Measurements from ENCODE around the gene HMGB3.
"Not testable (repeated sequence)": the region's sequence is repeated elsewhere in the genome, so short reads cannot be mapped to it uniquely, and the experiment has no call there.

The HMGB3 gene

GRCh38 chrX:150980186-150980585 lies 2.9 kb upstream of the HMGB3 start:
- DNase-seq = no peak

- no peak for DNase-seq
These were observed 2.4 kb upstream of the HMGB3 start for GRCh38 chrX:150980711-150981110.

DNA sequence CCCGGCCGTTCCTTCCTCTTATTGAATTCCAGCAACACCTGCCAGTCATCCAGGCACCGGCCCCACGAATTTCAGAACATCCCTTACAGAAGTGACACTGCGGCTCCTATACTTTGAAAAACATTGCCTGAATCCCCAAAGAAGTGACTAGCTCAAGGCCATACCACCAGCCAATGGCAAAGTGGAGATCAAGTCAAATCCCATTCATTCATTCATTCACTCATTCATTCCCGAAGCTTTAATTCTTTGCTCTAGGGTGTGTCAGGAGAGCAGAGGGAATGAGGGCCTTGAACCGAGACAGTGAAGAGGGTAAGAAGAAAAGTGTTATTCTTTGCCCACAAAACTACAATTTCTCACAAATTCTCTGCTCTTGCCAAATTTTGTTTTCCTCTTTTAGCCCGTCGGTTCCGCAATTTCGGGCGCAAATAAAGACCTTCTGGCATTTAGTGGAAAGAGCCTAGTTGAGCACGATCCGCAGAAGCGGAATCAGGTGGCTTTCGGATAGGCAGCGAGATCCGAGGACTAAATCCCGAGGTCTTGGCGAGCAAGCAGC lies 824 bp upstream of the HMGB3 start:
- DNase-seq = no peak

DNA sequence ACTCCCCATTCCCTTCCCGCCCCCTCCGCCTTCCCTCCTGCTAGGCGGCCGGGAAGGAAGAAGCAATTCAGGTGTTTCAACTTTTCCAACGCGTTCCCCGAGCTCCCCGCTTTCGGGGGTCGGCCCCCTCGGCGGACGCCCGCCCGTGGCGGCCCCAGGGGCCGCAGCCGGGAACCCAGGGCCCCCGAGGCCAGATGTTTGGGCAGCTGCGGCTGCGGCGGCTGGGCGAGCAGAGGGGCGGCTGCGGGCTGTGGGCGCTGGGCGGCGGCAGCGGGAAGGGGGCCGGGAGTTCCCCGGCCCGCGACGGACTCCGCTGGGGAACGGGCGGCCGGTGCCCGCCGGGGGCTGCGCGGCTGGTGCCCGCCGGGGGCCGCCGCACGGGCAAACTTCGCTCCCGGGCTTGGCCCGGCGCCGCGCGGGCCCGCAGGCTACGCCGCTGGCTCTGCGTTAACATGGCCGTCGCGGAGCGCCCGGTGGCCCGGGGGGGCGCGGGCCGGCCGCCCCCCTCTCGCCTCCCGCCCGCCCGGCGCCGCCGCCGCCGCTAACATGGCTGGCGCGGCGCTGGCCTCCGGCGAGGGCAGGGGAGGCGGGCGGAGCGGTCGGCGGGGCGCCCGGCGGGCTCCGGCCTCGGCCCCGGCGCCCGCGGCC lies 510 bp downstream of the HMGB3 start:
- no peak for DNase-seq

GRCh38 chrX:150984169-150984824 lies 1.2 kb downstream of the HMGB3 start:
- DNase-seq = peak; percentile 55

DNA sequence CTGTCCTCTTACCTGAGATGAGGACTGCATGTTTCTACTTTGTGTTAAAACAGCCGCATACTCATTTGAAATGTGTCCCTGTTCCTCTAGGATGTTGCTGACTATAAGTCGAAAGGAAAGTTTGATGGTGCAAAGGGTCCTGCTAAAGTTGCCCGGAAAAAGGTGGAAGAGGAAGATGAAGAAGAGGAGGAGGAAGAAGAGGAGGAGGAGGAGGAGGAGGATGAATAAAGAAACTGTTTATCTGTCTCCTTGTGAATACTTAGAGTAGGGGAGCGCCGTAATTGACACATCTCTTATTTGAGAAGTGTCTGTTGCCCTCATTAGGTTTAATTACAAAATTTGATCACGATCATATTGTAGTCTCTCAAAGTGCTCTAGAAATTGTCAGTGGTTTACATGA lies 4.6 kb downstream of the HMGB3 start:
- DNase-seq = not testable (repeated sequence)

DNA sequence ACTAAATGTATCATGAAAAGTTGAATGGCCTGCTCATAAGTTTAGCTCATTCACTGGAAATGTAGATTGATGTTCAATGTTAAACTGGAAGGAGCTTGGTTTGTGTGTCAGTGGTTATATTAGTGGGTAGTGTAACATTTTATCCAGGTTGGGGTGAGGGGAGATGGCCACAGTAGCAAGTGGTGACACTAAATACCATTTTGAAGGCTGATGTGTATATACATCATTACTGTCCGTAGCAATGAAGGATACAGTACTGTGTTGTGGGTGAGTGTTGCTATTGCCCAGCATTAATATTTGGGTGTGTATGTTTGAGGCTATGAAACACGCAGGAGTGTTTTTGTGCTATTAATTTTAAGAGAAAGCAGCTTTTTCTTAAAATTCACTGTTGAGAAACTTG lies 6.3 kb downstream of the HMGB3 start:
- no peak for DNase-seq

DNA sequence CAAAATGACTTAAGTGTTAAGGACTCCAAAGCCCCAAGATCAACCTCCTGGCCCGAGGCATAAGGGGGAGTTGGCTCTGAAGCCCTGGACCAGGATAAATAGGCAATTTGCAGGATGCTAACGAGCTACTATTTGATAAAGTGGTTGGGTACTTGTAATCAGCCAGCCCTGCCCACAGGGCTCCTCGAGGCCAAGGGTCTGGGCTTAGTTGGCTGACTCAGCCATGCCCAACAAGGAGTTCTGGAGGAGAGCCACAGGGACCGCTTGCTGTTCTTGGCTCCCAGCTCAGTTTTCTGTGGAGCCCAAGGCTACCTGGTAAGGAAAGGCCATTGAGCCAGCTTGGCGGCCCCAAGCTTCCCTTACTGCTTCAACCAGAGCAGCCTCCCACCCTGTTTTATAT lies 7.8 kb downstream of the HMGB3 start:
- no peak for DNase-seq

DNA sequence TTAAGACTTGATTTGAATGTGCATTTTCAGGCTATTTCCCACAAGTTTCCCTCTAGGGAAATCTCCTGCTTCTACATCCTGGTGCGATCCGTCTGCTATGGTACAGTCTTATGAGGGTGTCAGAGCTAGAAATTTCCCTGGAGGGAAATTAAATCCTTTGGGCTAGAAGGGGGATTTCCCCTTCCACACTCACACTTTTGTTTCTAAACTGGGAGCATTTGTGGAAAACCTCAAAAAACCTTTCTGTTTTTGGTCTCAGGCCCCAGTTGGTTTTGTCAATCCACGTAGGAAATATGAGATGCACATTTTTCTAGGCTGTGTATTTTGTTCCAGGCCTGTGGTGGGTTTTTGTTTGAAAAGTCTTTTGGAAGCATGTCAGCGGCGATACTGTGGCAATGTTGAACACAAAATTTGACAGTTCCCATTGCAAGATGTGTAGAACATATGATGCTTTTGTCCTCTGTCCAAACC lies 17.8 kb downstream of the HMGB3 start:
- DNase-seq = no peak

DNA sequence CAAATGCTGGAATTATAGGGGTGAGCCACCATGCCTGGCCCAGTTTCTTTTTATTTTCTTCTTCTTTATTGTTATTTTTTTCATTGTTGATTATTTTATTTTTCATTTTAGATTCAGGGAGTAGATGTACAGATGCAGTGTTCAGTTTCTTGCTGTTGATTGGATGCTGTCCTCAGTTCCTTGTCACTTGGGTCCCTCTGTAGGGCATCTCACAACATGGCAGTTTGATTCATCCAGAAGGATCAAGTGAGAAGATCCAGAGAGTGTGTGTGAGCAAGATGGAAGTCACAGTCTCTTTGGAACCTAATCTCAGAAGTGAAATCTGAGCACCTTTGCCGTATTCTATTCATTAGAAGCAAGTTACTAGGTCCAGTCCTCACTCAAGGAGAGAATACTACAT lies 20.9 kb downstream of the HMGB3 start:
- no peak for DNase-seq

GRCh38 chrX:151006410-151007109 lies 23.4 kb downstream of the HMGB3 start:
- no peak for DNase-seq

DNA sequence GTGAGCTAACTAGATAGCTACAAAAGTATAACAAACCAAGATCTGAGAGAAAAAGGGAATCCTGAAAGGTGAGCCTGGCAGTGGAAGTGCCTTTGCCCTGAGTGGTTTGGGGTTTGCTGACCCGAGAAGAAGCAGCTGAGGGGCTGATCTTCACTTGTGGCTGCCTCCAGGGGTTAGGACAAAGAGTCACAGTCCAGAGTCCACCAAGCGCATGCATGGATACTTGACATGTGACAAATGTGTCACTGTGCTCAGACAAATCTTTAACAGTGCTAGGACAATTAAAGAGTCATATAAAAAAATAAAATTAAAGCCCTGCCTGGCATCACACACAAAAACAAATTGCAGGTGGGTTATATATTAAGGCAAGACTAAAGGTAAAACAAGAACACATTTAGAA lies 26.4 kb downstream of the HMGB3 start:
- DNase-seq = no peak

- DNase-seq = no peak
These were observed 30.1 kb downstream of the HMGB3 start for GRCh38 chrX:151013164-151013743.

GRCh38 chrX:151015684-151016083 lies 32.5 kb downstream of the HMGB3 start:
- DNase-seq = no peak

GRCh38 chrX:151019856-151020255 lies 36.7 kb downstream of the HMGB3 start:
- no peak for DNase-seq

DNA sequence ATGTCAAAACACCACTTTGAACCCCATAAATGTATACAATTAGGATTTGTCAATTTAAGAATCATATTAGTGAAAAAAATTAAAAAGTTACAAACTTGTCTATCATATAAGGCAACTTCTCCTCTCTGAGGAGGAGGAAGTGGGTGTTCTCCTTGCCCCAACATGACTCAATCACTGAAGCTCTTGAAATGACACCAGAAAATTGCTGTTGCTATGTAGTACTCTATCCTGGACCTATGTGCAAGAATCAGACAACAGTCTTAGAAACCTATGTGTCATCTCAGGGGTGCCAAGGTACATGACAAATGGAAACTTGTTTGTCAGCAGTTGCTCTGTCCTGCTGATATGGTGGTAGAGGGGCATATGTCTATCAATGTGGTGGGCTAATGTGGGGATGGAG lies 47.7 kb downstream of the HMGB3 start:
- no peak for DNase-seq

- DNase-seq = no peak
These were observed 48.3 kb downstream of the HMGB3 start for GRCh38 chrX:151031391-151031975.

DNA sequence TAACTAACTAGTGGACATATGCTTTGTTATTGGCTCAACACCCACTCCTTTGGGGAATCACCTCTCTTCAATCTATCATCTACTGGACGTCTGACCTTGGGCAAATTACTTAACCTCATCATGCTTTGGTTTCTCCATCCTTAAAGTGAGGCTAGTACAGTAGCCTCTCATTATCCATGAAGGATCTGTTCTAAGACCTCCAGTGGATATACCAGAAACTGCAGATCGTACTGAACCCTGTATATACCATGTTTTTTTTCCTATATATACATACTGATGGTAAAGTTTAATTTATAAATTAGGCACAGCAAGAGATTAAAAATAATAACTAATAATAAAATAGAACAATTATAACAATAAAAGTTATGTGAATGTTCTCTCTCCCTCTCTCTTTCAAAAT lies 56.2 kb downstream of the HMGB3 start:
- no peak for DNase-seq

Measured in activated CD8-positive, alpha-beta memory T cell treated with anti-CD3 and anti-CD28 coated beads, Interleukin-2, amount 50 U/mL, for 48 hours (primary cell).